GM21825 (cell line): Measurements from ENCODE around the gene ACTL9.
"Not testable (repeated sequence)": the region's sequence is repeated elsewhere in the genome, so short reads cannot be mapped to it uniquely, and the experiment has no call there.

Experiments
- ATAC-seq: cut with Tn5 transposase; IDR thresholded peaks from one replicate; pipeline ENCODE4 v1.9.1; 2021; ENCODE audit warnings: mild to moderate bottlenecking, moderate library complexity; ENCODE audit not compliant: unreplicated experiment

ACTL9 gene

DNA sequence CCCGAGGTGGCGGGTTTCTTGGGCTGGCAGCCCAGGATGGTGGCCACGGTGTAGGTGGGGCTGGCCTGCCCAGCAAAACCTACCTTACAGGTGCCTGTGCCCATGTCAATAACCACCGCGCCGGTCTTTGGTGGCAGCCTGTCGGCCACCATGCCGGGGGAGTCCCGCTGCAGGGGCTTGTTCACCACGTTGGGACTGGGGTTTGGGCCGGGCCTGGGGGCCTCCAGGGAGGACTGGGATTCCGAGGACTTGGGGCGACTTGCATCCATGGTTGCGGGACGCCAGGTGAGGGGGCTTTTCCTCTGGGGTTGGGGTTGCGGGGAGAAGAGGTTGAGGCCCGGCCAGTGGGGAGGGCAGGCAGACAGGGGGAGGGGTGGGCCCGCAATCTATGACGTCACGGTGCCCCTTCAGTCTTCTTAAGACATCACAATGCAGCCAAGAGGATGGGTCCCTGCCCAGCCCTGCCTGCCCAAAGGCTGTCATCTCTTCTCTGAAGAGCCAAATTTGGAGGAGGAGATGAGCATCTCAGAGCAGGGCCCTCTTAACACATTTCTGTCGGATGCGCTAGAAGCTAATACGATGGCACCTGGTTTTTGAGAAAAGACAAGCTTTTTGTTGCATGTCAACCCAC lies at the start of gene ACTL9:
Gene ACTL9, minus strand, starts transcription at position 363 of the 631 bp plus-strand sequence. Its CDS starts 94 bp downstream, at position 269.
- no peak for ATAC-seq

GRCh38 chr19:8739291-8740065 lies 40.9 kb upstream of the ACTL9 start:
- not testable (repeated sequence) for ATAC-seq

- no peak for ATAC-seq
These were observed 39.8 kb upstream of the ACTL9 start for GRCh38 chr19:8738377-8738776.

DNA sequence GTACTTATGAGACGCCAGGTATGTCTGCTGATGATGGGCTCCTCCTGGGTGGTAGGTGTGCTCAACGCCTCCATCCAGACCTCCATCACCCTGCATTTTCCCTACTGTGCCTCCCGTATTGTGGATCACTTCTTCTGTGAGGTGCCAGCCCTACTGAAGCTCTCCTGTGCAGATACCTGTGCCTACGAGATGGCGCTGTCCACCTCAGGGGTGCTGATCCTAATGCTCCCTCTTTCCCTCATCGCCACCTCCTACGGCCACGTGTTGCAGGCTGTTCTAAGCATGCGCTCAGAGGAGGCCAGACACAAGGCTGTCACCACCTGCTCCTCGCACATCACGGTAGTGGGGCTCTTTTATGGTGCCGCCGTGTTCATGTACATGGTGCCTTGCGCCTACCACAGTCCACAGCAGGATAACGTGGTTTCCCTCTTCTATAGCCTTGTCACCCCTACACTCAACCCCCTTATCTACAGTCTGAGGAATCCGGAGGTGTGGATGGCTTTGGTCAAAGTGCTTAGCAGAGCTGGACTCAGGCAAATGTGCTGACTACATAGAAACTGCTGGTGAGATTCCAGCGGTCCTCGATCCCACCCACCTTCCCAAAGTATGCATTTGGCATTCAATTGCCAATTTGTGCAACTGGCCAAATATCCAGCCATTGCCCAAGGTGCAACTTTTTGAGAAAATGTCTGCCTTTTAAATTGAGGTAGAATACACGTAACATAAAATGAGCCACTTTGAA lies 33.0 kb upstream of the ACTL9 start:
- no peak for ATAC-seq

DNA sequence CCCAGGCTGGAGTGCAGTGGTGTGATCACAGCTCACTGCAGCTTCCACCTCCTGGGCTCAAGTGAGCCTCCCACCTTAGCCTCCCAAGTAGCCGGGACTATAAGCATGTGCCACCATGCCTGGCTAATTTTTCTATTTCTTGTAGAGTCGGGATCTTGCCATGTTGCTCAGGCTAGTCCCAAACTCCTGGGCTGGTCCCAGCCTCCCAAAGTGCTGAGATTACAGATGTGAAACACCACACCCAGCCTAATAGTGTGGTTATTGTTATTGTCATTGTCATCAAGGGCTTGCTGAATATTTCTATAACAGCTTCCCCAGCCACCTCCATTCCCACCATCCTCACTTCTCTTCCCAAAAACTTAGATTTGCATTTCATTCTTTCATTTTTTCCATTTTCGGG lies 25.7 kb upstream of the ACTL9 start:
- no peak for ATAC-seq

DNA sequence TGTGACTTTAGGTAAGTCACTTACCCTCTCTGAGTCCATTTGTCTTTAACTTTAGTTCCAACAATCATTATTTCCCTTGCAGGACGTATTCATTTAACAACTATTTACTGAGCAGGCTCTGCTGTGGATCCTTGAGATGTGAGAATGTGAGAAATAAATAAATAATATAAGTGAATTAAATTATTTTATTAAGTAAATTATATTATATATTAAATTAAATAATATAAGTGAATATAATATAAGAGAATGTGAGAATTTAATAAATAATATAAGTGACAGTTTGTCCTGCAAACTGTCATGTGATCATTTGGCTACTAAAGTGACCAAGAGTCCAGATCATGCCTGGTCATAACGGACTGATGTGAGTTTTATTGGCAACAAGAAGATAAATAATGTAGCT lies 23.4 kb upstream of the ACTL9 start:
- no peak for ATAC-seq

- no peak for ATAC-seq
These were observed 22.7 kb upstream of the ACTL9 start, which contains the start of gene OR2Z1 for GRCh38 chr19:8721334-8721733. Gene OR2Z1 (plus strand): TSS chr19:8721634. CDS start chr19:8731029, 9,395 bp downstream.

GRCh38 chr19:8710337-8710736 lies 11.7 kb upstream of the ACTL9 start:
- ATAC-seq = not testable (repeated sequence)

DNA sequence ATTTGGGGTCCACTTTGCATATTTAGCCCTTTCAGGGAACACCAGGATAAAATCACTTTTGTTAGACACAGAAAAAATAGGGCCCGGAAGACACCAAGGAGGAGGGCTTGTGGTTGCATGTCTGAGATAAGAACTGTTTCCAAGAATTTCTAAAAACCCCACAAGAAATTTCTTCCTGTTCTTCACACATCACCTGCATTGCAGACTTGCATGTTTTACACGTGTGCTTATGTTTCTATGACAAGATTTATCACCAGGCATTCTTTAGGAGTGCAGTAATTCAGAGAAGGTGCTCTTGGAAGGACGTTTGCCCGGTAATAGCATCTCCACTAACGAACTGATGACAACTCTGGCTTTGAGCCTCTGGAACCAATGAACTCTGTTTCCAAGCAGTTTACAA lies 7.1 kb upstream of the ACTL9 start:
- no peak for ATAC-seq

- not testable (repeated sequence) for ATAC-seq
These were observed 6.7 kb upstream of the ACTL9 start for GRCh38 chr19:8705304-8705703.

DNA sequence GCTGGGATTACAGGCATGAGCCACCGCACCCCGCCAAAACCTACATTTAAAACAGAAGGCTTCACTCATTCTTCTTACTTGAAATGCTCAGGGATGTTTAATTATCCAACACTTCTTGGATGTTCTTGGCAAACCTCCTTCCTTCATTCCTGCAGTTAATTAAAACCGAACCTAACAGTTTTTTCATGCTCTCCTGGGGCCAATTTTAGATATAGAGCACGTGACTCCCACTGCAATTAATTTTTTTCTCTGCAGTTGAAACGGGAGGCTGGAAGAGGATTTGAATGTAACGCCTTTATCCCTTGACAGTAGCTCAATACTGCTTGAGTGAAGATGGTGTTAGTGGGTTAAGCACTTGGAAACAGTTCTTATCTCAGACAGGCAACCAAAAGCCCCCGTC lies 4.6 kb upstream of the ACTL9 start:
- no peak for ATAC-seq

DNA sequence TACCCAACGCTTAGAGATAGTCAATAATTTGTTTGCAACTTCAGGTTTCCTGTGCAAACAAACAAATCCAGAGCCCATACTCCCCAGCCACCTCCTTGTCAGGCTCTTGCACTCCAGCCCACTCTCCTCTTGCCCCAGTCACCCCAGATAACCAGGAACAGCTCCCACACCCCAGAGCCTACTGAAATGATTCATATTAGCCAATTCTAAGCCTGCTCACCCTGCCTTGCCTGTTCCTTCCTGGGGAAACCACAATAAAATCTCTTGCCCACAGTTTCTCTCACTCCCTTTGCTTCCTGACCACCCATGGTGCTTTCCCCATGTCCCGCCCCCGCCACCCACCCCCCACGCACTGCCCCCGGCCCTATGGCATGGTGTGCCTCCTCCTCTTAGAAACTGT lies 3.8 kb upstream of the ACTL9 start:
- ATAC-seq = no peak

- no peak for ATAC-seq
These were observed 2.4 kb upstream of the ACTL9 start for GRCh38 chr19:8700956-8701355.

- no peak for ATAC-seq
These were observed 1.3 kb upstream of the ACTL9 start for GRCh38 chr19:8699908-8700307.

- ATAC-seq = no peak
These were observed 743 bp downstream of the ACTL9 start for GRCh38 chr19:8697671-8698432.

DNA sequence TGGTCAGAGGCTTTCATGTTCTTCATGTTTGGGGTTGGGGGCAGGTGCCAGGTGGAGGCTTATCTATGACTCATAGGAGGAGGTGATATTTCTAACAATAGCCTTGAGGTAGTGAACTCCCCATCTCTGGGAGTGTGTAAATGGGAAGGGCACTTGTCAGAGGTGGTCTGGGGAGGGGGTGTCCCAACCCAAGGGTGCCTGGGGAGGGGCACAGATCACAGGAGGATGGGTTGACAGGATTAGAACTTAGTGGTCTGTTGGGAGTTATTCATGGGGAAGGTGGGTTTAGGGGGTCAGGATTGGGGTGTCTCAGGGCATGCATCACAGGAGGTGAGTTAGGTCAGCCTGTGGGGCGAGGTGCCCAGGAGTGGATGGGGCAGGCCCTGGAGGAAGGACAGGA lies 1.6 kb downstream of the ACTL9 start:
- ATAC-seq = no peak

- no peak for ATAC-seq
These were observed 2.7 kb downstream of the ACTL9 start for GRCh38 chr19:8695911-8696310.

DNA sequence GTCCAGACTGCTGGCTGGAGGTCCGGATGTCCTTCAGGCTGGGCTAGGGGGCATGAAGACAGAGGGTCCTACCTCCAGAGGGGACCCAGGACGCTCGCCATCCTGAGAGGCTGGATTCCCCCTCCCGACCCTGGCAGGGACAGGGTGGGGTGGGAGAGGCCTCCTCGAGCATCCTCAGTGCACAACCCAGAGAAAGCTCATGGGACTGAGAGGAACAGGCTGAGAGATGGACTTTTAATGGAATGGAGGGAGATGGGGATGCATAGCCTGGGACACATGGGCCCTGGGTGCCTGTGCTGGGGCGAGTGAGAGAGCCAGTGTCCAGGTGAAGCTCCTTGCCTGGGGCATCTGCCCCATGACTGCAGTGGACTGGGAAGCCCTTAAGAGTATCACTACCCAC lies 3.1 kb downstream of the ACTL9 start:
- ATAC-seq = no peak

GRCh38 chr19:8690753-8691539 lies 7.6 kb downstream of the ACTL9 start:
- ATAC-seq = no peak

DNA sequence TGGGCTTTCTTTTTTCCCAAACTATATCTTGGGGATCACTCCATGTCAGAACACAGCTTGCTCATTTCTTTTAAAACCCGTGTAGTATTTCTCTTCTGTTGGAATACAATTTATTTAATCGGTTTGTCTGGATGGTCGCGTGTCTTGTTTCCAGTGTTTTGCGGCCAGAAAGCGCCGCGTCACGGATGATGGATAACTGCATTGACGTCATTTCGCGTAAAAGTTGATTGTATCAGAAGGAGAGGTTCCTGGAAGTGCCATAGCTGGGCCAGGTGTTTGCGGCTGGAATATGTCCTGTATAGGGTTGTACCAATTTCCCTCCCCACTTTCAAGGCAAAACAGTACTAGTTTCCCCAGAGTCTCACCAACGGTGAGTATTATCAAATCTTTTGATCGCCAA lies 9.7 kb downstream of the ACTL9 start:
- ATAC-seq = no peak
